K562 treated with DMSO at 1 percent for 24 hours (cell line): ENCODE measurements around the gene ASB1. TPM values are rescaled to one million over a fixed set of nuclear protein-coding genes. Genes with fewer than 3 reads are reported as not detected.

Source experiments
- total RNA-seq: library from RNA; unstranded; fragments of 300-600 nt; gene quantifications from 2 replicates; pipeline ENCODE4 v1.2.3, GENCODE V29; 2022; ENCODE audit warnings: low read depth; ENCODE audit not compliant: insufficient read depth

Gene ASB1, protein sequence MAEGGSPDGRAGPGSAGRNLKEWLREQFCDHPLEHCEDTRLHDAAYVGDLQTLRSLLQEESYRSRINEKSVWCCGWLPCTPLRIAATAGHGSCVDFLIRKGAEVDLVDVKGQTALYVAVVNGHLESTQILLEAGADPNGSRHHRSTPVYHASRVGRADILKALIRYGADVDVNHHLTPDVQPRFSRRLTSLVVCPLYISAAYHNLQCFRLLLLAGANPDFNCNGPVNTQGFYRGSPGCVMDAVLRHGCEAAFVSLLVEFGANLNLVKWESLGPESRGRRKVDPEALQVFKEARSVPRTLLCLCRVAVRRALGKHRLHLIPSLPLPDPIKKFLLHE
- total RNA-seq = 19.7 and 19.9 TPM in 2 replicates

DNA sequence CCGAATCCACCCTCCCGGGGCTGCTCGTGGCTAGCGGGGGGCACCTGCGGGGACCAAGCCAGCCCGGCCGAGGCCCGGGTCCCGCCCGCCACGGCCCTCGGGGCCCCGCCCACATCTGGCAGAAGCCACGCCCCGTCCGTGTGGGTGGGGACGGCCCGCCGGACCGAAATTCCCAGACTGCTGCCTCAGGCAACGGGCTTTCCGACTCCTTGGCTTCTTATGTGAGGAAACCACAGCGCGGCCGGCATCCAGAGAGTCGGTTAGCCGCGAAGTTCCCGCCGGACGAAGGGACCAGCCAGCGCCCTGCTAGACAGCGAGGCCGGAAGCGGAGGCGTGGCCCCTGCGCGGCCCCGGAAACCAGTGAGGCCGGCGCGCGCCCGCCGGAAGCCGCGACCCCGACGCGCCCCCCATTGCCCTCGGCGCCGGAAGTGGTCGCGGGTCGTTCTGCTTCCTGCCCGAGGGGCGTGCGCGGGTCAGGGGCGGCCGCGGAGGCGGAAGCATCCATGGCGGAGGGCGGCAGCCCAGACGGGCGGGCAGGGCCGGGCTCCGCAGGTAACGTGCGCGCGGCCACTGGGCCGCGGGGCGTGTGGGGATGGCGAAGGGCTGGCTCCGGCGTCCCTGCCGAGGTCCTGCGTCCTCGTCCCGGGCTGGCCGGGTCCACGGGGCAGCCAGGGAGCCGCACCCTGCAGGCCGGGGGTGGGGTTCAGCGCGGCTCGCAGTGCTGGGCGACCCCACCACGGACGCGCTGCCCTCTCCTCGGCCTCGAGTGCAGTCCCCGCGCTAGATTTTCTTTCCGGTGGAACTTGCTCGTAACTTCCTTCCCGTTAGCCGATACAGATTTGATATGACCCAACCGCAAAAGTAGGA lies at the start of gene ASB1:
Gene ASB1, plus strand, starts transcription at position 360 of the 867 bp plus-strand sequence. Its CDS starts 144 bp downstream, at position 504.

Other genes with a start within 250 kb of the ASB1 start
- 29.3 and 31.5 TPM in 2 replicates for gene ILKAP, start 223.2 kb upstream of the ASB1 start, total RNA-seq
- 267 and 302 TPM in 2 replicates for gene HES6, start 186.9 kb upstream of the ASB1 start, total RNA-seq
- 0.82 and 1.2 TPM in 2 replicates for gene PER2, start 138.3 kb upstream of the ASB1 start, total RNA-seq
- 3.0 TPM in 2 replicates for gene TRAF3IP1, start 106.4 kb upstream of the ASB1 start, total RNA-seq